GM19023 (cell line): ENCODE data around the gene MMP21.

Experiments used
- ATAC-seq: cut with Tn5 transposase; IDR thresholded peaks from one replicate; pipeline ENCODE4 v1.9.1; 2021; ENCODE audit warnings: mild to moderate bottlenecking, moderate library complexity; ENCODE audit not compliant: unreplicated experiment

MMP21 gene

DNA sequence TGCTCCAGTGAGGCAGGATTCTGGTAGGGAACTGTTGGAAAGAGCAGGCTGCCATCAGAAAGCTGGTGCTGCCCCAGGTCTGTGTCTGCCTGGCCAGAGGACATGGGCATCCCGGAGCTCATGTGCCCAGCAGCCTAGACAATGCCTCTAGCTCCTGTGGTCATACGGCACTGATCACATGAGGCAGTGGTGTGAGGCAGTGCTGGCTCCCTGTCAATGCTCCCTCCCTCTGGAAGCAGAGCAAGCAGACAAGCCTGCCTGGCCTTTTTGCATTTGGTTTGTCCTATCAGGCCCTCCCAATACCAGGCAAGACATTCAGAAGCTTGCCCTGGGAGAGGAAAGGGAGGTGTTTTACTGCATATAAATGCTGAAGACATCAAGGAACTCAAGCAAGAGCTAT lies 19.5 kb upstream of the MMP21 start:
- no peak for ATAC-seq

DNA sequence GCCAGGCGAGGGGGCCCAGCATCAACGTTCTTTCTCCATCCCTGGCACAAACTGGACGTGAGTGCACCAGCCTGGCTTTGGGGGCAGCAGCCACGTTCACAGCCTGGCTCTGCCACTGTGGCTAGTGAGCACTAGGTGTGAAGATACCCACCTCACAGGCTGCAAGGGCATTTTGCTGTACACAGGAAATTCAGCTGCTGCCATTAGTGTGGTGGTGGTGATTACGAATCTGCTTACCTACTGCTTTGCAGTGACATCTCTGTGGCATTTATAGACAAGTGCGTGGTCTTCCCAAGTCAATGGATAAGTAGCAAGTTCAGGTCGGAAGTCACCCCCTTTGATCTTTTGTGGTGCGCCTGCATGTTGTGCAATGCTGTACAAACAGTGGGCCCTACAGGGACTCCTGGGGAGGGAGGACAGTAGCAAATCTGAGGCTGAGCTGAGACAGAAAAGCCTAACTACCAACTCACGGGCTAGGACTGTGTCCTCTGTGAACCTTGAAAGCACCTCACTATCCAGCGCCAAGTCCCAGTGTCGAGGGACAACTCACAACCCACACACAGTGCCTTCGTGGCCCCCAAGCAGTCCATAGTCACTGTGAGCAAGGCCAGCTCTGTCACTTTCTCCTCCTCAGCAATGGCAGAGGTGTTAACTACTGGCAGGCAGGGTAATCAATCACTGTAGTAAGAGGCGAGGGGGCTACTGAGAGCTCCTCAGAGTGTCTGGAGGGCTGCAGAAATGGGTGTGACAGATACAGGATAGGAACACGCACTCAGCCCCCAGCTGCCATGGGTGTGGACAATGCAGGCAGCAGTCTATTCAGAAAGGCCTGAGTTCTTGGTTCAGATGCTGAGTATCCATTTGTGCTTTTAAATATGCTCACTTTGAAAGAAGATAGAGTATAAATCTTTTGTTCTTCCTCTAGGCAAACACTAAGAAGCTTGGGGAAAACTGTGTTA lies 17.0 kb upstream of the MMP21 start:
- no peak for ATAC-seq

DNA sequence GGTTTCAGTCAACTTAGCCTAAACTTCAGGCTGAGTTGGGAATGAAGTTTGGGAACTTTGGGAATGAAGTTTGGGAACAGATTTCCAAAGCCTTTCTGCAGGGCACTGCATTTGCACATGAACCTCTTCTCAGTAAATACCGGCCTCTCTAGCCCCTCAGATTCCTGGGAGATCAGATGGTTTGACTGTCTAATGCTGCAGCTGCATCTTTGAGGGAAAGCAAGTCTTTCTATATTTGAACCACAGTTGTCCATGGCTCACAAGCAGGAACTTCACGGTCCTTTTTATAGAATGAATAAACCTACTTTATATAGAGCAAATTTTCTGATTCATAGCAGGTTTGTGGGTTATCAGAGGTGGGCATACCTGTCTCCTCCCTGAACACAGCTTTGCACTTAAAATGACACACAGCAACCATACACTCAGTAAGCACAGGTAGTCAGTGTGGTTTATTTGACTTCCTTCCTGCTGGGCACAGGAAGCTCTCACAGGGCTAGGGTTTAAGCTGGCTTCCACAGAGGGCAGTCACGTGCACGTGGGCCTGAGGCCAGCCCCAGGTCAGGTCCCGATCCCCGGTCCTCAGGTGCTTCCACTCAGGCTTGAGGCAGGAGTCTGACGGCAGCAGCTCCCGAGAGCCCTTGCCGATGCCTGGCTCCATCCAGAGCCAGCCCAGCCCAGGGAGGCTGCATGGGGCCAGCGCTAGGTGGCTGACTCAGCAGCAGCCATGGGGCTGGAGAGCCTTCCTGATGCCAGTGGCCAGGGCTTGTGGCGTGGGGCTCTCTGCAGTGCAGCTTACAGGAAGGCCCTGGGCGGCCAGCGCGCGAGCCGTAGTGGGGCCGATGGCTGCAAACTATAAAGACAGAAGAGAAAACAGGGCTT lies 12.8 kb upstream of the MMP21 start:
- ATAC-seq: no peak

DNA sequence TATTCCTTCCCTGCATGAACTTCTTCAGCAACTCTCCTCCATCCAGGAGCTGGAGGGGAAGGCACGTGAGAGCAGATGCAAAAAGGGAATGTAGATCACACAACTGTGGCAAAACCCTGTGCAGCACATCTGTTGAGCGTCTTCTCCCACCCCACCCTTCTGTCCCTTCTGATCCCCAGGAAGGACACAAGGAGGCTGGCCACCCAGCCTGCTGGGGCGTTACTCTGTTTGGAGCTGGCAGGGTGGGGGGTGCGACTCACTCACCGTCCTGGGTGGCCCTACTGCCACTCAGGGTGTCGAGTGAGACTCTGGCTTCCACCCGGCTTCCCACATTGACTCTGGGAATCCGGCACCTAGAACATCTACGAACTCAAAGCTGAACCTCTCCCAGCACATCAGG lies 10.2 kb upstream of the MMP21 start:
- no peak for ATAC-seq

DNA sequence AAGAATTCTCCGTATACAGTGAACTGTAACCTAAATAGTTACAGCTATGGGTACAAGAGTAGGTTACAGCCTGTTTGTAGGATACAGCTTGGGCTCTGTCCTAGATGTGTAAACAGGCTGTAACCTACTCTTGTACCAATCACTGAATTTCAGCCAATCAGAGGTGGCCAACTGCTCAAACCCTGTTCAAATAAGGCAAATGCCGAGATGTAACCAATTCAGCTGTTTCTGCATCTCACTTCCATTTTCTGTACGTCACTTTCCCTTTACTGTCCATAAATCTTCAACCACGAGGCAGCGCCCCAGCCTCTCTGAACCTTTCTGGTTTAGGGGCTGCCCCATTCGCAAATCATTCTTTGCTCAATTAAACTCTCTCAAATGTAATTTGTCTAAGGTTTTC lies 8.3 kb upstream of the MMP21 start:
- peak; percentile 83 for ATAC-seq

DNA sequence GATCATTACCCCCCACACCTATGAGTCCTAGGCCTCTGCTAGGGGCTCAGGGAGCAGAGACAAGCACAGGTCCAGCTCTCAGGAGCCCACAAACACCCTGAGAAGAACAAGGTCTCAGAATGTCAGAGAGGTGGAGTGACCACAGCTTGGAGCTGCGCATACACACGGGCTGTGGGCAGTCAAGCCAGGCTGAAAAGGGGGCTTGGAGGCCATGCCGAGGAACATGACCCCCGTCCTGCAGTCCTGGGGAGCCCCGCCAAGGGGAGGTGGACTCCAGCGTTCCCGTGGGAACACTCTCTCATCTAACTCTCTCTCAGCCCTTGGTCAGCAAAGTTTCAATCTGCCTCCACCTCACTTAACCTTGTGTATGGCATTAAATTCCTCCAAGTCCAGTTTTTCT lies 7.8 kb upstream of the MMP21 start:
- no peak for ATAC-seq

DNA sequence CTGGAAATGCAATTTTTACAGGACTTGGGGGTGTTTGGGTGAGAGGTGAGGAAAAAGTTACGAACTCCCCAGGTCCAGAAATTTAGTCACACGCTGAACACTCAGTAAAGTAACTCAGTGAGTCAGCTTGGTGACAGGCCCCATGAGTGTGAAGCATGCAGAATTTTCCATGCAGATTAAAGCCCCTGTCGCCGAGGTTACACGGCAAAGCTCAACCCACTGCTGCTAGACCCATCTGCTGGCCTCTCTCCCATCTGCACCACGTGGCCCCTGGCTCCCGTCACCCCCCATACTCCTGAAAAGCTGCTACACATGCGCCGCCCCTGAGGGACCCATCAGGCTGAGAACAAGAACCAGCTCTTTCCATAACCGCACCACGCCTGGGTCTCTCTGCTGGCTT lies 7.0 kb upstream of the MMP21 start:
- ATAC-seq: no peak

DNA sequence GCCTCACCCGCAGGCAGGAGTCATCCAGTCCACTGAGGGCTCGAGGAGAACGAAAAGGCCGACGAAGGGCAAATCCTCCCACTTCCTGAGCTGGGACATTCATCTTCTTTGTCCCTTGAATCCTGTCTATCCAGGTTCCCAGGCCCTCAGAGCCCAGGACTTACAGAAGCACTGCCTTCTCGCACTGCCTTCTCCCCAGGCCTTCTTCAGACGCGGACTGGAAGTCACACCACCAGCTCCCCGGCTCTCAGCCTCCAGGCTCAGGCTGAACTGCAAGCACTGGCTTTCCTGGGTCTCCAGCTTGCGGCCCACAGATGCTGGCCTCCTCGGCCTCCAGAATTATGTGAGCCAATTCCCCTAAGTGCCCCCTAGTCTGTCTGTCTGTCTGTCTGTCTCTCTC lies 6.4 kb upstream of the MMP21 start:
- no peak for ATAC-seq

DNA sequence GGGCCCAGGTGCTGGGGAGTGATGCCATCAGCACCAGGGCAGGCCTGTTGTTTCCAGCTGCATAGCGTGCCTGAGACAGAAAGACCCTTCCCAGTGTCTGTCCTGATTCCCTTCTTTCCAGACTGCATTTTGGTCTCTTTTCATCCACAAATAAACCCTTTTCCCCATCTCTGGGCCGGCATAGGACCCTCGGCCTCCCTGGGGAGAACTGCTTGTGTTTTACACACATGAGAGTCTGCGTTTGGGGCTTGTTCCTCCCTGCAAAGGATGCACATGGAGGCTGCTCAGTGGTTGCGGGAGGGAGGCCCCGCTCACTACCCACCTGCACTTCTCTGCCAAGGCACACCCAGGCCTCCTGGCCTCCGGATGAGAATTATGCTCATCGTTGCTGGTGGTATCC lies 5.8 kb upstream of the MMP21 start:
- ATAC-seq: no peak

DNA sequence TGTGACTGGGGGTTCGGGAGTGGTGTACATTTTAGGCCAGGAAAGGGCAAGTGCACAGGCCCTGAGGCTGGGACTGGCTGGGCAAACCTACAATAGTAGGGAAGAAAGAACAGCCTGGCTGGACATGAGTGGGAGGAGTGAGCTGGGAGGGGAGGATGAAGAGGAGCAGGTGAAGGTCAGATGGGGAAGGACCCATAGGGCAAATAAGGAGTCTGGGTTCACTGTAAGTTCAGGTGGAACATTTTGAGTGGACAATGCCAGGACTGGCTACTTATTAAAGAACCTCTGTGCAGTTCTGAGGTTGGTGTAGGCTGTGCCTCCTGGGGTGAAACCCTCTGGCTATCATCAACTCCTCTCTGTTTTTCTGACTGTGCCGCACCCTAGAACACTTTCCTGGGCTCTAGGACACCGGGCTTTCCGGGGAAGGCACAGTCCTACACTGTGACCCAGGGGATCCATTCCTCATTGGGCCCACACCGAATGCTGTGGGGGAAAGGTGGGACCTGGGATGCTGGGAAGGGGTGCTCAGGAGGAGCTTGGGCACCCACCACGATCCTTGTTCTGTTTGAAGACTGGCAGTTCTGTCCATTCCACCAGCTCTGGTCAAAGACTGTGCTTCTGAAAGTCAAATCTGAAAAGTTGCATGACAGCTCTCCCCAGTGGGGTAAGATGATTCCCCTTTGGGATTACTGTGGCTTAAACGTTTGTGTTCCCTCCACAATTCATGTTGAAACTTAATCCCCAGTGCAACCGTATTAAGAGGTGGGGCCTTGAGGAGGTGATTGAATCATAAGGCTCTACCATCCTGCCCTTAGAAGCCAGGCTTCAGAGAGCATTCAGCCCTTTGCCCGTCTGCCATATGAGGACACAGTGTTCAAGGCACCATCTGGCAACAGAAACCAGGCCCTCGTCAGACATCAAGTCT lies 4.0 kb upstream of the MMP21 start:
- no peak for ATAC-seq

DNA sequence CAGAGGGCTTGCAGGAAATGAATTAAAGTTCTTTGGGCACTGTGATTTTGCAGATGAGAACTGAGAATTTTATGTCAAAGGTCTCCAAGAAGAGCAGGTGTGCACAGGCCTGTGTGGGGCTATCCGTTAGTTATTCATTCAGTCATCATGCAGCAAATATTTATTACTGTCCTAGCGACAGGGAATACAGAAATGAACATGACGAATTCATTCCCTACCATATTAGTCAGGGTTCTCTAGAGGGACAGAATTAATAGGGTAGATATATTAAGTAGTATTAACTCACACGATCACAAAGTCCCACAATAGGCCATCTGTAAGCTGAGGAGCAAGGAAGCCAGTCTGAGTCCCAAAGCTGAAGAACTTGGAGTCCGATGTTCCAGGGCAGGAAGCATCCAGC lies 2.9 kb upstream of the MMP21 start:
- ATAC-seq: no peak

DNA sequence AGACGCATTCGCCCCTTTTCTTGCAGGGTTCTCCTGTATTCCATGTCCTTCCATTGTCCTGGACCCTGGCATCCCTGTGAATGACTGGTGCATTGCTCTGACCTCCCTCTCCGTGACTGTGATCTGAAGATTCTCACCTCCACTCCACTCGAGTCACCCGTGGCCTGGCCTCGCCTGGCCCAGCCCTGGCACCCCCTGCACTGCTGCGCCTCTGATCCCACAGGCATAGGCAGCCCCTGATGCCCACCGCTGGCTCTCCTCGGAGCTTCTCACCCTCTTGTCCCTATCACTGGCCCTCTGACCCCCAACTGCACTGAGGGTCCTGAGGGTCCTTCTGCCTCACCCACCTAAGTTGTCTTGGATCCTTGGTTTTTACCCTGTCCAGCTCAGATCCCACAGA lies 2.2 kb upstream of the MMP21 start:
- no peak for ATAC-seq

DNA sequence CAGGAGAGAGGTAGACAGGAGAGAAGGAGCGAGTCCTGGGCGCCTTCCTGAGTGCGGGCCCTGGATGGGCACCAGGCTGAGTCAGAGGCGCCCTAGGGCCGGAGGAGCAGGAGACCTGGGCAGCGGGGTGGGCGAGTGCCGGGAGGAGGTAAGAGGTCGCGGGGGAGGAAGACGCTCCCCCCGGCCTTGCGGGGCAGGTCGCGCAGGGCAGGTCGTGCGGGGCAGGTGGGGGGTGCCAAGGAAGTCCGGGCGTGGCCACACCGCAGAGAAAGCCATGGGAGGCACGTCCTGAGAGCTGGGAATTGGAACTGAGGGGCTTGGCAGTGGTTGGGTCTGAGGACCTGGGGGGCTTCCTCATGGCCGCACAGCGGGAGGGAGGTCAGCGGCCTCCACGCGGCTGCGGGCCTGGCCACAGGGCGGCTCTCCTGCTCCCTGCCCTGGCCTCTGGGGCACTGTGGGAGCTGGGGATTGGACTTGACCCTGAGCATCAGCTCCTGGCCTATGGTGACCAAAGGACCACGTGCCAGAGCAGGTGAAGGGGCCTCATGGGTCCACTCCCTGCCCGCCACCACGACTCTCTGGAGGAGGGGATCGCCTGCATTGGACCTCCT lies 935 bp downstream of the MMP21 start:
- no peak for ATAC-seq

DNA sequence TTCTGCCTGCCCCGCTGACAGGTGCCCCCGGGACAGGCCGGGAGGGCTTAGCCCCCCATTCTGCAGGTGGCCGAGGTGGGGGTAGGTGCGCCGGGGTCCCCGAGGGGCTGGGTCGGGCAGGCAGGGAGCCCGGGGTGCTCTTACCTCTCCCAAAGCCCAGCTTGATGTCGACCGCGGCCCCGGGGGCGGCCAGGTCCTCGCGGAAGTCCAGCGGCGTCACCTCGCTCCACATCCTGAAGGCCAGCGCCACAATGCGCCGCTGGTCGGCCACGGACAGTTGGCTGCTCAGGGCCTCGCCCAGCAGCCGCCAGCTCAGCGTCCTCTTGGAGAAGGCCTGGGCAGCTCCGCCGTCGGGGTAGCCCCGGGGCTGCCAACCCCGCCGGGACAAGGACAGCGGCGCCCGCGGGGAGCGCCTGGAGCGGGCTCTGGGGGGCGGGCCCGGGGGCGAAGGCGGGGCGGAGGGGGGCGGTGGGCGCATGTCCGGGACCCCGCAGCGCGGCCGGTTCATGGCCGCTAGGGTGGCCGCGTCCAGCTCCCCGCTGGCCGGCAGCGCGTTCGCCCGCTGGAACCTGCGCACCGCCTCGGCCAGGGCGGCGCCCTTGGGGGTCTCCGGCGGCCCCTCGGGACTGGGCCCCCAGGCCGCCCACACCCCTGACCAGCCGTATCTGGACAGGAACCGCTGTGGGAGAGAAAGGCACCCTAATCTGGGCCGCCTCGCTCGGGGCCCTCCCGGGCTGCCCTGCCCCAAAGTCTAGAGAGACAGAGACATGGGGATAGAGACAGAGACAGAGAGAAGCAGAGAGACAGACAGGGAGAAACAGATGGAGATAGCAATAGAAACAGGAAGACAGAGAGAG lies 1.7 kb downstream of the MMP21 start:
- no peak for ATAC-seq

DNA sequence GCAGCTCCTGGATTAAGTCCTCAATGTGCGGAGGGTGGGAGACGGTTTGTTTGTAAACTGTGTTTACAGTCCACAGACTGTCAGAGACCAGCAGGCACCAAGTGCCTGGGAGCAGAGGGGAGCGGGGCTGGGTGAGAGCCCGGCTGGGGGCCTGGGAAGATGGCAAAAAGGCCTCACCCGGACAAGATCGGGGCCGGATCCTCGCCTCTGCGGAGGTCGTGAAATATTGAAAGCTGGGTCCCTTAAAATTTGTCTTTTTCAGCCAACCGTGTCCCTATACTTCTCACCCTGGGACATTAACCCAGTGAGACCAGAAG lies 2.8 kb downstream of the MMP21 start:
- ATAC-seq: no peak

DNA sequence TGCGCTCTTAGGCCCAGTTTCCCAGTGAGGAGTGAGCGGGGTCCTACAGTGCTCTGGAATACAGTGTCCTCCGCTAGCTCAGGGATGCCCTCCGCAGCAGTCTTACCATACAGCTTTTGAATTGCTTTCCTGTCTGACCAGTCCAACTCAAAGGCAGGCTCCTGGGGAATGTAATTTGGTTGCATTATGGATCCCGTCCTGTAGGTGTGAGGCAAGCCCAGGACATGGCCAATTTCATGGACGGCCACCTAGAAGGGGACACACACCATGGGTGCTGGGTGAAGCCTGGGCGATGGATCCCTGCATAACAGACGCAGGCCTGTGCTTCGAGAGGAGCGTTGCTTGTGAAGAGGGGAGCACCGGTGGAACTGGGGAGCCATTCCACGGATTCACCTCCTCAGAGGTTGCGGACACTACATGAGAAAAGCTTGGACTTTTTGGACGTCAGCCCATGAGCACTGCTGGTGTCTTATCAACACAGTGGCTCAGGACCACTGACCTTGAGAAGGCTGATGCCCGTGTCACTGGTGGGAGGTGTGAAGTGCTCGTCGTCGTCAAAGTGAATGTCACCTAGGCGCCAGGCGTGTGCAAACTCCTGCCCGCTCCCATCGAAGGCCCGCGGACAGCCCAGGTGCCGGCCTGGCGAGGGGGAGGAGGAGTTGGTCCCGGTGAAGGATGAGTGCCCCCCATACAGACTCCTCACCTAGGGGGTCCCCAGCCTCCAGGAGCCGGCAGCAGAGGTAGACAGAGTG lies 3.3 kb downstream of the MMP21 start:
- no peak for ATAC-seq

DNA sequence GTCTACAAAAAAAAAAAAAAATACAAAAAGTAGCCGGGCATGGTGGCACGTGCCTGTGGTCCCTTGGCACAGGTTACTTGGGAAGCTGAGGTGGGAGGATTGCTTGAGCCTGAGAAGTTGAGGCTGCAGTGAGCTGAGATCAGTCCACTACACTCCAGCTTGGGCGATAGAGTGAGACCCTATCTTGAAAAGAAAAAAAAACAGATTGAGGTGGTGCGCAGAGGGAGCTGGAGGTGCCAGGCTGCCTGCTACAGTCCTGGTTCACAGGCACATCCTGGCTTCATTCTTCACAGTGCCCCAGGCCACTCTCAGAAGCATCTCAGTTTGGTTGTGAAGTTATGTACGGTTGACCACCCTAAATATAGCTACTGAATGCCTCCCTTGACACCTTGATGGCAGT lies 4.8 kb downstream of the MMP21 start:
- ATAC-seq: no peak

DNA sequence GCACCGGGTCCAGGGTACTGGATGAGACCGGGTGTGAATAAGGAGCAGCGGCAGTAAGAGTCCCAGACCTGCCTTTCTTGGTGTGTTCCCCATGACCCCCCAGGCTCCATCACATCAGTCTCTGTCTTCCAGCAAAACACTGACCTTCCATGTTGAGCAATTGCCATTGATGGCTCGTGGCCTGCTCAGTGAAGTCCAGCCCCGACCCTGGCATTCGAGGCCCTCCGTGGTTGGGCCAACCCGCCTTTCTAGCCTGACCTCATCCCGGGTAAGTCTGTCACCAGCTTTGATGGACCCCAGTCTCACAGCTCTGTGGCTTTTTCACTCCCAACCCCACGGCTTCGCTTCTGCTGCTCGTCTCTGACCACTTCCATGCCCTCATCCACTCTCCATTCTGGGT lies 6.4 kb downstream of the MMP21 start:
- no peak for ATAC-seq

DNA sequence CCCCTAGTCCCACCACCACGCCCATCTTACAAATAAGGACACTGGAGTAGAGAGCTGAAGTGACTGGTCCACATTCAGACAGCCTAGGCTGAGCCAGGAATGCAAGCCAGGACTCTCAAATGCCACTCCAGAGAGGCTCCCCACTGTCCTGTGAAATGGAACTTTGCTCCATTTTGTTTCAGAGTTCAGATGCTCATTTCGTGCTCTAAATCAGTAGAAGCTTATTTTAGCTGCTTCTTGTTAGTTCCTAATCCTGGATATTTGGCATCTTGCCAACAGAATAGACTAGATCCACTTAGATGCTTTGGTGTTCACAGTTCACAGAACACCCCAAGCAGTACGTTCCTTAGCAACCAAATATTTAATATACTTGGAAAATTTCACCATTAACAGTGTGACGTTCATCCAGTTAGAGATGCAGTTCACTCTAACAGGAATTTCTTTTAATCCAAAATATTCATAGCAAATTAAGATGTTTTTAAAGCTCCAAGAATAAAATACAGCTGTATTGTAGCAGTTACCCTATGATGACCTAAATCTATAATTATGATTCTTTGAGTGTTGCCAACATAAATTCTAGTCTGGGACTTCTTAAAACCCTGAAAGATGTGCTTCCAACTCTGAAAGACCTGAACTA lies 7.3 kb downstream of the MMP21 start:
- no peak for ATAC-seq
